Breast epithelium (tissue), 3 donors: Measurements from ENCODE around the gene C11orf87.

Source experiments
- POLR2A ChIP-seq: fragments of 450-650 bp; IDR thresholded peaks from one replicate; pipeline ENCODE4 v1.6.1; 2016; ENCODE audit warnings: antibody characterized with exemption, mild to moderate bottlenecking, moderate library complexity
- TF ChIP-seq, protein P1 (sequence below), 3 donors: fragments of 450-650 bp; IDR thresholded peaks; one replicate each; pipeline ENCODE4 v1.5.1; 2016 to 2017; ENCODE audit warnings: antibody characterized with exemption in 3 of 3, mild to moderate bottlenecking in 3 of 3, moderate library complexity in 3 of 3

DNA sequence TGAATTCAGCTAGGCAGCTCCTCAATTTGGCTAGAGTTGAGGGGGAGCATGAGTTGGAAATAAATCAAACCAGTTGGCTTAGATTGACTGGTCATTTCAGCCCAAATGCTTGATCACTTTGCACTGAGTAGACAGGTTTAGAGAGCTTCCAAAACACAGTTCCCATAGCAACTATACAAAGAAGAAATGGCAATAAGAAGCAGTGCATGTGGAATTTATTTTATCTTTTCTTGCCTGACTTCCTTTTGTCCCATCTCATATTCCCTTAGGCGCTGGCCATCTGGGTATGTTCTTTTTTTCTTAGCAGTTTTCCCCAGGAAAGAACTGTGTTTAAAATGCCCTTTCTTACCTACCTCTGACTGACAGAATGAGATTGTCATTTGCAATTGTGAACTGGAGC is 38.7 kb upstream of the C11orf87 start:
- TF ChIP-seq, protein P1, sequence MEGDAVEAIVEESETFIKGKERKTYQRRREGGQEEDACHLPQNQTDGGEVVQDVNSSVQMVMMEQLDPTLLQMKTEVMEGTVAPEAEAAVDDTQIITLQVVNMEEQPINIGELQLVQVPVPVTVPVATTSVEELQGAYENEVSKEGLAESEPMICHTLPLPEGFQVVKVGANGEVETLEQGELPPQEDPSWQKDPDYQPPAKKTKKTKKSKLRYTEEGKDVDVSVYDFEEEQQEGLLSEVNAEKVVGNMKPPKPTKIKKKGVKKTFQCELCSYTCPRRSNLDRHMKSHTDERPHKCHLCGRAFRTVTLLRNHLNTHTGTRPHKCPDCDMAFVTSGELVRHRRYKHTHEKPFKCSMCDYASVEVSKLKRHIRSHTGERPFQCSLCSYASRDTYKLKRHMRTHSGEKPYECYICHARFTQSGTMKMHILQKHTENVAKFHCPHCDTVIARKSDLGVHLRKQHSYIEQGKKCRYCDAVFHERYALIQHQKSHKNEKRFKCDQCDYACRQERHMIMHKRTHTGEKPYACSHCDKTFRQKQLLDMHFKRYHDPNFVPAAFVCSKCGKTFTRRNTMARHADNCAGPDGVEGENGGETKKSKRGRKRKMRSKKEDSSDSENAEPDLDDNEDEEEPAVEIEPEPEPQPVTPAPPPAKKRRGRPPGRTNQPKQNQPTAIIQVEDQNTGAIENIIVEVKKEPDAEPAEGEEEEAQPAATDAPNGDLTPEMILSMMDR (IDR thresholded peaks at IDR 0.05): no peak
- TF ChIP-seq POLR2A: no peak
